Stomach (tissue), 4 donors: ENCODE measurements around the gene CDKN1C.
A peak's percentile ranks its signal among the peaks of the same experiment; 100 is the strongest.

Source experiments
- EP300 ChIP-seq: sonication (generic); formaldehyde crosslinking; IDR thresholded peaks from one replicate; pipeline ENCODE4 v1.6.1; 2017; ENCODE audit warnings: antibody characterized with exemption
- POLR2A ChIP-seq, 4 donors: fragments of 450-650 bp; IDR thresholded peaks; one replicate each; pipeline ENCODE4 v1.6.1; 2016; ENCODE audit warnings: antibody characterized with exemption in 4 of 4, control low read depth in 2 of 4, mild to moderate bottlenecking in 1 of 4, moderate library complexity in 1 of 4
- POLR2AphosphoS5 ChIP-seq, 3 donors: sonication (generic); formaldehyde crosslinking; IDR thresholded peaks; one replicate each; pipeline ENCODE4 v1.6.1; 2016; ENCODE audit warnings: antibody characterized with exemption in 3 of 3

- TF ChIP-seq EP300 (no peak), POLR2A (IDR thresholded peaks at IDR 0.05) (no peak), POLR2AphosphoS5 (IDR thresholded peaks at IDR 0.05) (peak in 2 of 3 donors; percentile 75 to 89)
These were observed 26.9 kb upstream of the CDKN1C start for GRCh38 chr11:2912498-2912897.
